Trophoblast cell (in vitro differentiated cells and primary cell): ENCODE data around the gene CRYBB3.
A peak's percentile ranks its signal among the peaks of the same experiment; 100 is the strongest.

Experiments used
- DNase-seq, 2 donors: peaks; one replicate each; pipeline ENCODE4 v3.0.0-alpha.2; 2016
- H2AFZ ChIP-seq: 2 replicates; pipeline ENCODE4 v1.6.1; 2013; ENCODE audit warnings: low read length, moderate library complexity, mild to moderate bottlenecking; ENCODE audit not compliant: insufficient read depth, poor library complexity
- H2AK5ac ChIP-seq: 2 replicates; pipeline ENCODE4 v1.6.1; 2013; ENCODE audit warnings: mild to moderate bottlenecking, low read length
- H2BK120ac ChIP-seq: 2 replicates; pipeline ENCODE4 v1.6.1; 2013; ENCODE audit warnings: low read length, mild to moderate bottlenecking, moderate library complexity; ENCODE audit not compliant: insufficient read depth, poor library complexity
- H2BK12ac ChIP-seq: 2 replicates; pipeline ENCODE4 v1.6.1; 2013; ENCODE audit warnings: mild to moderate bottlenecking, low read length, moderate library complexity
- H2BK5ac ChIP-seq: 2 replicates; pipeline ENCODE4 v1.6.1; 2013; ENCODE audit warnings: low read length, low read depth, moderate library complexity, mild to moderate bottlenecking; ENCODE audit not compliant: poor library complexity
- H3K14ac ChIP-seq: 2 replicates; pipeline ENCODE4 v1.6.1; 2013; ENCODE audit warnings: mild to moderate bottlenecking, low read length
- H3K18ac ChIP-seq: 2 replicates; pipeline ENCODE4 v1.6.1; 2013; ENCODE audit warnings: mild to moderate bottlenecking, low read length
- H3K23ac ChIP-seq: 2 replicates; pipeline ENCODE4 v1.6.1; 2013; ENCODE audit warnings: low read length
- H3K27ac ChIP-seq: 2 replicates; pipeline ENCODE4 v1.5.1; 2013; ENCODE audit warnings: low read depth, mild to moderate bottlenecking, inconsistent platforms, low read length, moderate library complexity
- H3K27me3 ChIP-seq: 2 replicates; pipeline ENCODE4 v1.6.1; 2013; ENCODE audit warnings: inconsistent platforms, mild to moderate bottlenecking, low read length, moderate library complexity; ENCODE audit not compliant: insufficient read depth
- H3K36me3 ChIP-seq, 2 experiments: 1 replicate in 1 of 2; 2 replicates in 1 of 2; pipeline ENCODE4 v1.6.1; 2013; ENCODE audit warnings: low read length in 2 of 2, mild to moderate bottlenecking in 2 of 2, moderate library complexity in 1 of 2; ENCODE audit not compliant: insufficient read depth in 2 of 2, control insufficient read depth in 1 of 2
- H3K4ac ChIP-seq: 2 replicates; pipeline ENCODE4 v1.6.1; 2013; ENCODE audit warnings: low read depth, mild to moderate bottlenecking, low read length, moderate library complexity
- H3K4me1 ChIP-seq, 2 experiments: 1 replicate in 1 of 2; 2 replicates in 1 of 2; pipeline ENCODE4 v1.6.1; 2013; ENCODE audit warnings: low read length in 2 of 2, mild to moderate bottlenecking in 2 of 2, moderate library complexity in 1 of 2; ENCODE audit not compliant: insufficient read depth in 2 of 2, control insufficient read depth in 1 of 2
- H3K4me2 ChIP-seq: 2 replicates; pipeline ENCODE4 v1.6.1; 2013; ENCODE audit warnings: inconsistent platforms, mild to moderate bottlenecking, low read length, moderate library complexity
- H3K4me3 ChIP-seq: 2 replicates; pipeline ENCODE4 v1.5.1; 2013; ENCODE audit warnings: mild to moderate bottlenecking, low read depth, low read length, inconsistent platforms
- H3K79me1 ChIP-seq: one replicate; pipeline ENCODE4 v1.6.1; 2013; ENCODE audit warnings: low read length
- H3K79me2 ChIP-seq: 2 replicates; pipeline ENCODE4 v1.6.1; 2013; ENCODE audit warnings: low read length, mild to moderate bottlenecking; ENCODE audit not compliant: control insufficient read depth, insufficient read depth, poor library complexity
- H3K9ac ChIP-seq: 2 replicates; pipeline ENCODE4 v1.6.1; 2013; ENCODE audit warnings: mild to moderate bottlenecking, low read length
- H3K9me3 ChIP-seq: 2 replicates; pipeline ENCODE4 v1.6.1; 2013; ENCODE audit warnings: low read depth, mild to moderate bottlenecking, control low read depth, inconsistent platforms, low read length; ENCODE audit not compliant: insufficient read depth
- H4K12ac ChIP-seq: 2 replicates; pipeline ENCODE4 v1.6.1; 2013; ENCODE audit warnings: low read depth, mild to moderate bottlenecking, low read length, moderate library complexity
- H4K8ac ChIP-seq: 2 replicates; pipeline ENCODE4 v1.6.1; 2013; ENCODE audit warnings: low read depth, mild to moderate bottlenecking, low read length, moderate library complexity
- H4K91ac ChIP-seq: one replicate; pipeline ENCODE4 v1.6.1; 2013; ENCODE audit warnings: low read depth, mild to moderate bottlenecking, low read length, moderate library complexity
- WGBS: extraction: QIAGEN DNeasy Blood & Tissue Kit; methylation state at CpG from one replicate; pipeline ENCODE4 v1.1.7; 2013; ENCODE audit warnings: missing lambda C conversion rate; ENCODE audit not compliant: insufficient read length, insufficient coverage; ENCODE audit errors: extremely low coverage; 5-methylcytosine and 5-hydroxymethylcytosine counted together

Gene CRYBB3

DNA sequence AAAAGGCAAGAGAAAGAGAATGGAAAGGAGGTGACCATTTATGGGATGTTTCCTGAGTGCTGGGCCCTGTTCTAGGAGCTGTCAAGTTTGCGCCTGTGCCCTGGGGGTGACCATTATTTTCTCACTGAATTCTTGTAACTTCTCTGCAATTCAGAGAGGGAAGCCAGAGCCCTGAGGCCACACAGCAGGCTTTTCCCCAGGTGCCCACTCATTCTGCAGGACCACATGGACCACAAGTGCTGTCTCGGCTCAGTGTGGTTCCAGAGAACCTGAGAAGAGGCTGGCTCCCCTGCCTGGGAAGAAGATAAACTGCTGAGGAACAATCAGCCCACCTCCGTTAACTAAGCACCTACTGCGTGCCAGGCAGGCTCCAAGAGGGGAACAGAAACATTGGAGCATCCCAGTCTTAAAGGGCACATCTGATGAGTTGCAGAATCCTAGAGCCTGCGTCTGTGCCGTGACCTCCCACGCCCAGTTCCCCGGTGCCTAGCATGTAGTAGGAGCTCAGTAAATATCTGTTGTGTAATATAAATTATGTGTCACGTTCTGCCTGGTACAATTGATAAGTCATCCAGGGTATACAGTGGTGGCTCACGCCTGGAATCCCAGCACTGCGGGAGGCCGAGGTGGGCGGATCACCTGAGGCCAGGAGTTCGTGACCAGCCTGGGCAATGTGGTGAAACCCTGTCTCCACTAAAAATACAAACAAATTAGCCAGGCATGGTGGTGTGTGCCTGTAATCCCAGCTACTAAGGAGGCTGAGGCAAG lies 31.6 kb upstream of the CRYBB3 start:
- Histone ChIP-seq H2BK12ac (no peak overlapping the region), H3K23ac (no peak overlapping the region), H3K27me3 (no peaks in the 10 kb centered on the region), H3K4me3 (no peak overlapping the region), H3K9me3 (peaks cover 4% of the 10 kb centered on the region), H4K8ac (no peak overlapping the region), H2AK5ac (no peak overlapping the region), H3K18ac (no peak overlapping the region), H3K14ac (no peak overlapping the region), H3K4me2 (no peak overlapping the region), H3K27ac (no peak overlapping the region), H3K36me3 (peaks cover 9% of the 10 kb centered on the region in 2 experiments), H2BK120ac (no peak overlapping the region), H3K79me1 (no peaks in the 10 kb centered on the region), H4K12ac (no peak overlapping the region), H4K91ac (no peak overlapping the region), H3K79me2 (no peaks in the 10 kb centered on the region), H2AFZ (no peak overlapping the region), H3K4ac (no peak overlapping the region), H3K4me1 (no peaks in the 10 kb centered on the region), H3K9ac (no peak overlapping the region), H2BK5ac (no peak overlapping the region)
- no CpG with 5 or more reads among the region's 14 CpGs for WGBS
- DNase-seq: peak; percentile 10 to 37

GRCh38 chr22:25169278-25170031 lies 30.2 kb upstream of the CRYBB3 start:
- no CpG with 5 or more reads among the region's 17 CpGs for WGBS
- no peaks in the 10 kb centered on the region for H3K27me3 ChIP-seq

DNA sequence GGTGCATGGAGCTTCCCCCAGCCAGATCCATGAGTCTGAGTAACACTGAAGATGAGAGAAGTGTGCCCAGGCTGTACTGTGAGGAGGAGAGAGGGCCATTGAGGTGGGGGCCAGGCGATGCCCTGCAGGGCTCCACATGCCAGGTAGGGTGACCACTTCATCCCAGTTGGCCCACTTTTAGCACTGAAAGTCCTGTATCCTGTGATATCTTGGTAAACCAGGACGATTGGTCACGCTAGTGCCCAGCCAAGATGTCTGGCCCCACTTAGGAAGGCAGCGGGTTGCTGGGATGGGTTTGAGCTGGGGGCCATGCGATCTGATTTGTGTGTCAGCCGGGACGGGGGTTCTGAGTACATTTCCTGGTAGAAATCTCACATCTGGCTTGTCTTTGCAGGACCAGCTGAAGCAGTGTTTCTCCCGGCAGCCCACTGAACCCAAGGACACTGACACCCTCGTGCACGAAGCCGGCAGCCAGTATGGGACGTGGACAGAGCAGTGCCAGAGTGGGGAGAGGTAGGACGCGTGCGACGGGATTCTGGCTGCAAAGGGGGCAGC lies 29.2 kb upstream of the CRYBB3 start:
- H3K14ac ChIP-seq: no peak overlapping the region
- no peak overlapping the region for H2AFZ ChIP-seq
- DNase-seq: no peak
- no peak overlapping the region for H2AK5ac ChIP-seq
- no peak overlapping the region for H3K4ac ChIP-seq
- peaks cover 4% of the 10 kb centered on the region for H3K9me3 ChIP-seq
- peaks cover 21 to 27% of the 10 kb centered on the region in 2 experiments for H3K36me3 ChIP-seq
- H2BK120ac ChIP-seq: no peak overlapping the region
- no peak overlapping the region for H4K12ac ChIP-seq
- H2BK12ac ChIP-seq: no peak overlapping the region
- H4K8ac ChIP-seq: no peak overlapping the region
- no peak overlapping the region for H3K4me3 ChIP-seq
- no peak overlapping the region for H4K91ac ChIP-seq
- H3K4me2 ChIP-seq: no peak overlapping the region
- H3K9ac ChIP-seq: no peak overlapping the region
- no peaks in the 10 kb centered on the region for H3K79me1 ChIP-seq
- WGBS: no CpG with 5 or more reads among the region's 16 CpGs
- H3K27me3 ChIP-seq: no peaks in the 10 kb centered on the region
- H3K18ac ChIP-seq: no peak overlapping the region
- no peaks in the 10 kb centered on the region for H3K79me2 ChIP-seq
- no peak overlapping the region for H3K23ac ChIP-seq
- no peak overlapping the region for H2BK5ac ChIP-seq
- no peaks in the 10 kb centered on the region for H3K4me1 ChIP-seq
- H3K27ac ChIP-seq: no peak overlapping the region

More at GRCh38 chr22:25169278-25170031, 30.2 kb upstream of the CRYBB3 start:
- Histone ChIP-seq H3K36me3 (peaks cover 13 to 17% of the 10 kb centered on the region in 2 experiments), H3K79me2 (no peaks in the 10 kb centered on the region), H2BK5ac (no peak overlapping the region), H3K18ac (no peak overlapping the region), H3K79me1 (no peaks in the 10 kb centered on the region), H4K12ac (no peak overlapping the region), H3K14ac (no peak overlapping the region), H2BK120ac (no peak overlapping the region), H3K4me1 (no peaks in the 10 kb centered on the region), H3K23ac (no peak overlapping the region), H4K91ac (no peak overlapping the region), H3K4me3 (no peak overlapping the region), H2AFZ (no peak overlapping the region), H3K9ac (no peak overlapping the region), H3K4ac (no peak overlapping the region), H4K8ac (no peak overlapping the region), H3K27ac (no peak overlapping the region), H3K9me3 (peaks cover 4% of the 10 kb centered on the region), H2BK12ac (no peak overlapping the region), H3K4me2 (no peak overlapping the region), H2AK5ac (no peak overlapping the region)
- peak in 1 of 2 donors; percentile 23 for DNase-seq

DNA sequence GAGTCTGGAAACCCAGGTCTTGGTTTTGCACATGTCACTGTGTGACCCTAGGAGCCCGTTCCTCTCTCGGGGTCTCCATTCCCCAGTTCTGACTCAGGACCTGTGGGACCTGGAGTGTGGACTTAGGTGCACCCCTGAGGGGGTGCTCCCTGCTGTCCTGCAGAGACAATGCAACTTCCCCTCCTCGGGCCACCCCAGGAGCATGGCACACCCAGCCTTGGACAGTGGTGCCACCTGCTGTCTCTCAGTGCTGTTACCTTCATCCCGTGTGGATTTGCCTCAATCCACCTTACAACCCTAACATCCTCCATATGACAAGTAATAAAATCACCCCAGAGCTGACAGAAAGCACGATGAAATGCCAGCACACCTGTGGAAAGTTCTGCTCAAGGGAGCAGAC lies 27.5 kb upstream of the CRYBB3 start:
- Histone ChIP-seq H3K4ac (no peak overlapping the region), H3K4me2 (no peak overlapping the region), H2BK5ac (no peak overlapping the region), H3K4me1 (no peaks in the 10 kb centered on the region), H3K27ac (no peak overlapping the region), H2AFZ (no peak overlapping the region), H3K4me3 (no peak overlapping the region), H3K23ac (no peak overlapping the region), H4K8ac (no peak overlapping the region), H3K9me3 (peaks cover 2% of the 10 kb centered on the region), H3K14ac (no peak overlapping the region), H4K12ac (no peak overlapping the region), H2AK5ac (no peak overlapping the region), H3K18ac (no peak overlapping the region), H3K36me3 (peaks cover 24 to 35% of the 10 kb centered on the region in 2 experiments), H2BK120ac (no peak overlapping the region), H3K79me1 (no peaks in the 10 kb centered on the region), H3K27me3 (no peaks in the 10 kb centered on the region), H2BK12ac (no peak overlapping the region), H3K9ac (no peak overlapping the region), H3K79me2 (no peaks in the 10 kb centered on the region), H4K91ac (no peak overlapping the region)
- no CpG with 5 or more reads among the region's 5 CpGs for WGBS
- DNase-seq: no peak
